ENCODE data around the gene PAIP1.

GRCh38 chr5:43556857-43557542, at the start of gene PAIP1:
- TF ChIP-seq CTCF (IDR thresholded peaks at IDR 0.05): peak in 5 of 6 experiments; percentile 9 to 81 (median 69)
- peak in 1 of 2 donors; percentile 77 for TF ChIP-seq POLR2A (IDR thresholded peaks at IDR 0.05)
